ENCODE measurements around the gene ITGB1. TPM values are rescaled to one million over a fixed set of nuclear protein-coding genes. Genes with fewer than 3 reads are reported as not detected.

ITGB1 gene
- total RNA-seq, 1 experiment from 2014 or later: 317 TPM

- POLR2A ChIA-PET: interaction anchor here (1.0 to 1.6 kb wide), 3 partner anchors 8 to 45 kb away, joined by 3 to 4 read pairs (median 4); no protein-coding TSS in a partner anchor
- Mint-ChIP-seq H3K4me1 (peaks cover 71% of the 10 kb centered on the region), H3K36me3 (no peaks in the 10 kb centered on the region), H3K9me3 (no peaks in the 10 kb centered on the region), H3K27ac (peak overlapping the region; percentile 100), H3K27me3 (ENCODE audit: low read depth) (no peaks in the 10 kb centered on the region), H3K4me3 (peak overlapping the region; percentile 84)
- no peak for ATAC-seq
- no peak for TF ChIP-seq PRRX2 (CRISPR knock-in tag; IDR thresholded peaks at IDR 0.05)
- TF ChIP-seq ZNF416 (CRISPR knock-in tag; IDR thresholded peaks at IDR 0.05): no peak
- no peak for TF ChIP-seq ZNF263 (CRISPR knock-in tag; IDR thresholded peaks at IDR 0.05; ENCODE audit: low read depth)
- no peak for TF ChIP-seq ZNF121 (CRISPR knock-in tag; IDR thresholded peaks at IDR 0.05)
- TF ChIP-seq FOXJ3 (CRISPR knock-in tag; IDR thresholded peaks at IDR 0.05; ENCODE audit: borderline replicate concordance): no peak
- TF ChIP-seq JAZF1 (CRISPR knock-in tag; IDR thresholded peaks at IDR 0.05): no peak
- no peak for TF ChIP-seq SP1 (CRISPR knock-in tag; conservative IDR thresholded peaks at IDR 0.05)
- TF ChIP-seq E2F5 (CRISPR knock-in tag; IDR thresholded peaks at IDR 0.05): no peak
- TF ChIP-seq CREM (CRISPR knock-in tag; IDR thresholded peaks at IDR 0.05): no peak
- TF ChIP-seq IRF1 (CRISPR knock-in tag; IDR thresholded peaks at IDR 0.05): no peak
- no peak for TF ChIP-seq ZNF425 (CRISPR knock-in tag; conservative IDR thresholded peaks at IDR 0.05)
- no peak for TF ChIP-seq MAX (CRISPR knock-in tag; IDR thresholded peaks at IDR 0.05)
- no peak for TF ChIP-seq SMAD3 (CRISPR knock-in tag; IDR thresholded peaks at IDR 0.05; ENCODE audit: borderline replicate concordance)
- TF ChIP-seq ATF6 (CRISPR knock-in tag; IDR thresholded peaks at IDR 0.05): no peak
- no peak for TF ChIP-seq MYBL2 (CRISPR knock-in tag; IDR thresholded peaks at IDR 0.05)
- no peak for TF ChIP-seq ETV6 (CRISPR knock-in tag; IDR thresholded peaks at IDR 0.05)
- TF ChIP-seq ZNF317 (CRISPR knock-in tag; IDR thresholded peaks at IDR 0.05; ENCODE audit: borderline replicate concordance, low read depth): no peak
- TF ChIP-seq EMX1 (CRISPR knock-in tag; IDR thresholded peaks at IDR 0.05): no peak
- CTCF ChIA-PET: interaction anchor here (1.5 kb wide), 1 partner anchor 21 kb away, joined by 5 read pairs; no protein-coding TSS in a partner anchor
- DNase-seq (ENCODE audit: low spot score): no peak
Measured at GRCh38 chr10:32959006-32959920, 1.2 kb upstream of the ITGB1 start.

Measured in WTC11 (cell line).